ENCODE measurements around the gene DERA. TPM values are rescaled to one million over a fixed set of nuclear protein-coding genes. Genes with fewer than 3 reads are reported as not detected.
A peak's percentile ranks its signal among the peaks of the same experiment; 100 is the strongest.

Gene DERA
- total and polyA plus RNA-seq, 2 of the 8 experiments (the other 6 are each of a cell fraction or from before 2014, with no cell fraction given) = 13.1 to 17.1 TPM

DNA sequence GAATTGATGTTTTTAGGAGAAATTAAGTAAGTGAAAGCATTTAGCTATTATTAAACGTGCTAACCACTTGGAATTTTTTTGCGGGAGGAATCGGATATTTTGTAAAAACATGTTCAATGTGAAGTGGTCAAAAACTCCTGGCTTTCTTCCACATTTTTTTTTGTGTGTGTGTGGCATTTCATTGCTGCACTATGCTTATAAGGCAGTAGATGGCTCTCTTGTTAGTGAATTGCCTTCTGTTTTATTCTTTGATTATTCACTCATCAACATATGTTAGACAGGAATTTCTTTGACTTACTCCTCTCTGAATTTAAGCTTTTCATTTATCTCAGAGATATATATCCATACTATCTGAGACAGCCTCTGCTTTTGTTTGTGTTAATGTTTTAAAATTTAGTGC lies 71.3 kb downstream of the DERA start:
- no peak for DNase-seq (ENCODE audit: low read depth in 1 of 2, low spot score in 2 of 2)

More for the DNA sequence above, 71.3 kb downstream of the DERA start:
- 69% methylated on average over 3 of the region's 3 CpGs; no CpG with 5 or more reads in 1 of the 2 experiments for WGBS, 2 experiments (ENCODE audit: extremely low coverage in 1 of 2, insufficient coverage in 1 of 2, insufficient read length in 1 of 2, insufficient replicate concordance in 2 of 2, low coverage in 1 of 2, low lambda C conversion rate in 2 of 2, missing lambda C conversion rate in 1 of 2)
- no peak overlapping the region for H3K23ac ChIP-seq (ENCODE audit: insufficient read length)
- no peak overlapping the region for H3K4ac ChIP-seq (replicated peaks; ENCODE audit: insufficient read length, low read depth, low read length)
- no peaks in the 10 kb centered on the region for H3K27me3 ChIP-seq (replicated peaks in 1 of 4; ENCODE audit: control insufficient read depth in 3 of 4, extremely low read depth in 1 of 4, insufficient read depth in 3 of 4, low read length in 3 of 4)
- no peak overlapping the region for H2BK120ac ChIP-seq (replicated peaks; ENCODE audit: low read depth, low read length)
- ChIA-PET POLR2A (ENCODE audit: partially characterized antibody) (interaction anchor here (0.7 to 1.0 kb wide), 2 partner anchors 290 to 945 kb away, joined by 3 read pairs; no protein-coding TSS in a partner anchor), CTCF (ENCODE audit: partially characterized antibody) (interaction anchor here (0.5 to 7.2 kb wide), 25 partner anchors 10 to 1973 kb away, joined by 3 to 59 read pairs (median 3); no protein-coding TSS in a partner anchor)
- H4K8ac ChIP-seq (ENCODE audit: extremely low read depth, insufficient read depth, low read length) = no peak overlapping the region
- no peak overlapping the region for H3K14ac ChIP-seq (ENCODE audit: insufficient read length)
- H4K5ac ChIP-seq (ENCODE audit: insufficient read length, low read depth, low read length) = no peak overlapping the region
- H3K36me3 ChIP-seq (ENCODE audit: control insufficient read depth in 2 of 4, insufficient read depth in 4 of 4, low read length in 3 of 4) = no peaks in the 10 kb centered on the region
- H2AFZ ChIP-seq (ENCODE audit: low read length) = no peak overlapping the region
- no peak for FAIRE-seq
- H3K4me2 ChIP-seq (ENCODE audit: insufficient read depth in 1 of 2, low read depth in 2 of 2, low read length in 2 of 2) = no peak overlapping the region
- no peaks in the 10 kb centered on the region for H3K9me3 ChIP-seq (ENCODE audit: insufficient read depth in 2 of 2, low read depth in 1 of 2, low read length in 1 of 2)
- H3K18ac ChIP-seq (ENCODE audit: extremely low read depth, low read length) = no peak overlapping the region
- no peaks in the 10 kb centered on the region for H3K4me1 ChIP-seq (replicated peaks in 1 of 4; ENCODE audit: control insufficient read depth in 3 of 4, insufficient read depth in 4 of 4, low read length in 3 of 4)
- TF ChIP-seq, protein P1, sequence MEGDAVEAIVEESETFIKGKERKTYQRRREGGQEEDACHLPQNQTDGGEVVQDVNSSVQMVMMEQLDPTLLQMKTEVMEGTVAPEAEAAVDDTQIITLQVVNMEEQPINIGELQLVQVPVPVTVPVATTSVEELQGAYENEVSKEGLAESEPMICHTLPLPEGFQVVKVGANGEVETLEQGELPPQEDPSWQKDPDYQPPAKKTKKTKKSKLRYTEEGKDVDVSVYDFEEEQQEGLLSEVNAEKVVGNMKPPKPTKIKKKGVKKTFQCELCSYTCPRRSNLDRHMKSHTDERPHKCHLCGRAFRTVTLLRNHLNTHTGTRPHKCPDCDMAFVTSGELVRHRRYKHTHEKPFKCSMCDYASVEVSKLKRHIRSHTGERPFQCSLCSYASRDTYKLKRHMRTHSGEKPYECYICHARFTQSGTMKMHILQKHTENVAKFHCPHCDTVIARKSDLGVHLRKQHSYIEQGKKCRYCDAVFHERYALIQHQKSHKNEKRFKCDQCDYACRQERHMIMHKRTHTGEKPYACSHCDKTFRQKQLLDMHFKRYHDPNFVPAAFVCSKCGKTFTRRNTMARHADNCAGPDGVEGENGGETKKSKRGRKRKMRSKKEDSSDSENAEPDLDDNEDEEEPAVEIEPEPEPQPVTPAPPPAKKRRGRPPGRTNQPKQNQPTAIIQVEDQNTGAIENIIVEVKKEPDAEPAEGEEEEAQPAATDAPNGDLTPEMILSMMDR (IDR thresholded peaks at IDR 0.05; ENCODE audit: control extremely low read depth in 1 of 3, insufficient read depth in 1 of 3, low read depth in 1 of 3, low read length in 3 of 3) = peak in 2 of 3 experiments; percentile 11 to 44; a peak in 2 of 4 replicates
- no peak for TF ChIP-seq CBX5 (IDR thresholded peaks at IDR 0.05; ENCODE audit: low read depth, low read length)
- peak; percentile 53 to 54 for TF ChIP-seq RAD21 (IDR thresholded peaks at IDR 0.05 in 1 of 2, conservative IDR thresholded peaks at IDR 0.05 in 1 of 2; ENCODE audit: low read depth in 2 of 2, low read length in 2 of 2)
- no peak for TF ChIP-seq FOSL1 (IDR thresholded peaks at IDR 0.05; ENCODE audit: insufficient read depth, low read depth, low read length)
- TF ChIP-seq SIRT6 (IDR thresholded peaks at IDR 0.05; ENCODE audit: low read length) = no peak
- no peak overlapping the region for H4K91ac ChIP-seq (replicated peaks; ENCODE audit: insufficient read length, low read length)
- no peaks in the 10 kb centered on the region for H3K79me1 ChIP-seq (ENCODE audit: low read depth, low read length)
- no peak overlapping the region for H3K9ac ChIP-seq (replicated peaks in 1 of 4; ENCODE audit: extremely low read depth in 1 of 4, low read depth in 3 of 4, low read length in 3 of 4)
- no peak overlapping the region for H3K56ac ChIP-seq (replicated peaks; ENCODE audit: insufficient read length, low read depth, low read length)
- H2BK12ac ChIP-seq (ENCODE audit: low read depth, low read length) = no peak overlapping the region
- no peak overlapping the region for H2BK15ac ChIP-seq (ENCODE audit: low read length)
- no peak overlapping the region for H3K27ac ChIP-seq (ENCODE audit: low read depth, low read length)
- H3K79me2 ChIP-seq (ENCODE audit: control insufficient read depth in 1 of 2, insufficient read depth in 2 of 2, low read length in 2 of 2) = no peaks in the 10 kb centered on the region
- H4K20me1 ChIP-seq (replicated peaks in 1 of 2; ENCODE audit: control insufficient read depth in 1 of 2, insufficient read depth in 2 of 2, low read length in 2 of 2) = no peaks in the 10 kb centered on the region
- H3K4me3 ChIP-seq (ENCODE audit: extremely low read depth in 1 of 4, insufficient read depth in 2 of 4, low read depth in 3 of 4, low read length in 4 of 4) = no peak overlapping the region
- no peak overlapping the region for H2AK5ac ChIP-seq (ENCODE audit: low read depth, low read length)
- H3K23me2 ChIP-seq (ENCODE audit: low read depth, low read length) = no peaks in the 10 kb centered on the region
- no peak overlapping the region for H2BK20ac ChIP-seq (ENCODE audit: low read length)
- no peak overlapping the region for H2BK5ac ChIP-seq (ENCODE audit: low read depth, low read length)
